ENCODE measurements around the gene BRD9.
"Not testable (repeated sequence)": the region's sequence is repeated elsewhere in the genome, so short reads cannot be mapped to it uniquely, and the experiment has no call there.

DNA sequence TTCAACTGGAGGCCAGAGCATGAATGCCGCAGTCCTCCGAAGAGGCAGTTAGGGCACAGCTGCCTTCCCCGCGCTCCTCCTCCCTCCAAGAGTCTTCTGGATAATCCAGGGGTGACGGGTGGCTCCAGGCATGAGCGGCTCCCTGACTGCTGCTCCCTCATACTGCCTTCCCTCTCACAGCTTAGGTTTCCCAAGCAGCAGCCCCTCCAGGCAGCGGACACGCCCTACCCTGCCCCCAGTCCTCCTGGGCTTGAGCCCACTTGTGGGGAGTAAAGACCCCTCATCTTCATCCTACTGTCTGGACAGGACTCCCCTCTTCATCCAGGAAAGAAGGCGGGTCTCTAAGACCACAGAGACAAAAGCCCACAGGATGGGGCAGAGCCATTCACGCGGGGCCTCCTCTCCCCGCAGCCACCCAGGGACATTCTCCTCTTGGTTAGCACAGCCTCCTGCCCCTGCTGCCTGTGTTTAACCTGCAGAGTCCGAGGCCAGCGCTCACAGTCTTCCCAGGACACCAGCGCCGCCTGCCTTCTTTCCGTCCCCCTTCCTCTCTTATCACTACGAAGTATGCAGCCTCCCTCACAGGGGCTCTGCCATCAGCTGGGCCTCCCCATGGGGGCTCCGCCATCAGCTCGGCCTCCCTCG is 47.4 kb downstream of the BRD9 start:
- not testable (repeated sequence) for TF ChIP-seq ZNF140 (CRISPR knock-in tag; IDR thresholded peaks at IDR 0.05); ZNF324 (CRISPR knock-in tag; IDR thresholded peaks at IDR 0.05); ZNF274 (IDR thresholded peaks at IDR 0.05; ENCODE audit: borderline replicate concordance, low read depth, low read length); USF2 (CRISPR knock-in tag; IDR thresholded peaks at IDR 0.05)

Measured in K562 (cell line).